ENCODE measurements around the gene CERS2. TPM values are rescaled to one million over a fixed set of nuclear protein-coding genes. Genes with fewer than 3 reads are reported as not detected.

CERS2 gene
- polyA plus RNA-seq, 1 of the 3 experiments (the other 2 are of a cell fraction): 150 TPM

- no peak for TF ChIP-seq REST (IDR thresholded peaks at IDR 0.05; ENCODE audit: low read depth, low read length)
- no peak for TF ChIP-seq PBX3 (IDR thresholded peaks at IDR 0.05)
- no peak for TF ChIP-seq FOXM1 (IDR thresholded peaks at IDR 0.05; ENCODE audit: low read depth)
- peak; percentile 43; the same call in 1 of the 2 replicates for TF ChIP-seq FOXJ3 (CRISPR knock-in tag; IDR thresholded peaks at IDR 0.05)
- TF ChIP-seq, protein P1, sequence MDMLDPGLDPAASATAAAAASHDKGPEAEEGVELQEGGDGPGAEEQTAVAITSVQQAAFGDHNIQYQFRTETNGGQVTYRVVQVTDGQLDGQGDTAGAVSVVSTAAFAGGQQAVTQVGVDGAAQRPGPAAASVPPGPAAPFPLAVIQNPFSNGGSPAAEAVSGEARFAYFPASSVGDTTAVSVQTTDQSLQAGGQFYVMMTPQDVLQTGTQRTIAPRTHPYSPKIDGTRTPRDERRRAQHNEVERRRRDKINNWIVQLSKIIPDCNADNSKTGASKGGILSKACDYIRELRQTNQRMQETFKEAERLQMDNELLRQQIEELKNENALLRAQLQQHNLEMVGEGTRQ (IDR thresholded peaks at IDR 0.05; ENCODE audit: borderline replicate concordance, low read depth, low read length): no peak
Measured at GRCh38 chr1:151008244-151009205, 33.9 kb upstream of the CERS2 start, which contains the start of gene PRUNE1 (continued).

GRCh38 chr1:151007853-151008243 is 33.2 kb upstream of the CERS2 start:
- TF ChIP-seq RXRA (IDR thresholded peaks at IDR 0.05; ENCODE audit: borderline replicate concordance, low read depth) (no peak), NRF1 (IDR thresholded peaks at IDR 0.05; ENCODE audit: low read depth, low read length) (no peak), FOXM1 (IDR thresholded peaks at IDR 0.05; ENCODE audit: low read depth) (no peak), CHD2 (IDR thresholded peaks at IDR 0.05; ENCODE audit: low read length, partially characterized antibody) (no peak), EP300 (IDR thresholded peaks at IDR 0.05; ENCODE audit: borderline replicate concordance in 1 of 2, low read depth in 1 of 2, low read length in 1 of 2) (no peak)
- H3K9me2 ChIP-seq: no peaks in the 10 kb centered on the region
- 41% methylated on average over 4 of the region's 4 CpGs for WGBS (ENCODE audit: low lambda C conversion rate)
- peak overlapping the region; percentile 60 for H3K9ac ChIP-seq
- H3K9me3 ChIP-seq: no peaks in the 10 kb centered on the region
- H3F3A ChIP-seq (replicated peaks; ENCODE audit: insufficient read depth): peaks cover 15% of the 10 kb centered on the region
- POLR2A ChIA-PET: no interaction called here
- H2AFZ ChIP-seq (ENCODE audit: low read depth): peak overlapping the region; percentile 81
- no peaks in the 10 kb centered on the region for H3K27me3 ChIP-seq (ENCODE audit: insufficient read depth)
- DNase-seq: no peak
- no peaks in the 10 kb centered on the region for H3K36me3 ChIP-seq (replicated peaks in 1 of 2; ENCODE audit: control insufficient read depth in 1 of 2, insufficient read depth in 2 of 2, low read length in 1 of 2)
- no peaks in the 10 kb centered on the region for H4K20me1 ChIP-seq (ENCODE audit: insufficient read depth)
- peak overlapping the region; percentile 87 for H3K4me2 ChIP-seq
- CTCF ChIA-PET: interaction anchor here (2.3 to 15.9 kb wide), 3 partner anchors 13 to 28 kb away, joined by 7 to 371 read pairs (median 79); partner anchors contain the start of genes ANXA9 and CERS2
- peak overlapping the region; percentile 24 to 80; a peak in 3 of 4 replicates for H3K4me3 ChIP-seq (ENCODE audit: low read depth in 2 of 2, low read length in 1 of 2)
- peaks cover 24% of the 10 kb centered on the region; the same call in 1 of the 2 replicates for H3K79me2 ChIP-seq (ENCODE audit: insufficient read depth)
- peaks cover 6 to 30% of the 10 kb centered on the region in 2 experiments; a peak in 2 of 4 replicates for H3K4me1 ChIP-seq (ENCODE audit: control insufficient read depth in 1 of 2, insufficient read depth in 2 of 2, low read depth in 1 of 2, low read length in 1 of 2)
- peak overlapping the region; percentile 79 to 86 for H3K27ac ChIP-seq (ENCODE audit: low read depth in 2 of 2, low read length in 1 of 2)
